Activated CD4-positive, alpha-beta T cell treated with anti-CD3 and anti-CD28 coated beads, Interleukin-10, Interleukin-2, amounts not matched to agents 100 ng/mL and 50 ng/mL, durations not matched to agents 16 hours and 8 hours (primary cell): ENCODE data around the gene ANKRD29.
"Not testable (repeated sequence)": the region's sequence is repeated elsewhere in the genome, so short reads cannot be mapped to it uniquely, and the experiment has no call there.

Experiments used
- DNase-seq: peaks from one replicate; pipeline ENCODE4 v3.0.0-alpha.2; 2020

ANKRD29 gene

DNA sequence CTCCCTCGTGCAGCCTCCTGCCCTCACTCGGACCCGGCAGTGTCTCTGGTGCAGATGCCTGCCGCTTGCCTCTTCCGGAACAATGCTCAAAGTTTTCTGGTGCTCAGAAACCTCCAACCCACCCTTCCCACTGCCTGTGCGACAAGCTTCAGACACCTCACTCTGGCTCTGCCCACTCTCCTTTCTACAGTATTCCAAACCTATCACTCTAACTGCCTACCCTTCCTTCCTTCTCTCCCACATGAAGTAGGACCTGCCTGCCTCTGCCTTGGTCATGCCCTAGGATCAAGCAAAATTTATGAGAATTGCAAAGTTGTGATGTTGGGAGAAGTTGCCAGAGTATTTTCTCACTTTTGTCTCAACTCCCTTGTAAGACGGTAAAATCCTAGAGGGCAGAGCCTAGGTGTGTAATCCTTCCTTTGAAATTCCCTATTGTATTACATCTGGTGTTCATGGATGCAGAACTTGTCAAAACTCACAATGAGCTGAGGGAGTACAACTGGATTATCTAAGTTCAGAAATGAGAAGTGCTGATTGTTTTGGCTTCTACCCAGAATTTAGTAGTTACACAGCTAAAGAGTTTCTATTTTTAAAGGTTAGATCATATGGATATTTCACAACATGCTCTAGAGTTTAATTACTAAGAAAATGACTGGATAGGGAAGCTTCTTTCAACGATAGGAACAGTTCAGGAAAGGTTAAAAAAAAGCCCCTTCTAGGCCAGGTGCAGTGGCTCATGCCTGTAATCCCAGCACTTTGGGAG, 83.6 kb downstream of the ANKRD29 start:
- no peak for DNase-seq

DNA sequence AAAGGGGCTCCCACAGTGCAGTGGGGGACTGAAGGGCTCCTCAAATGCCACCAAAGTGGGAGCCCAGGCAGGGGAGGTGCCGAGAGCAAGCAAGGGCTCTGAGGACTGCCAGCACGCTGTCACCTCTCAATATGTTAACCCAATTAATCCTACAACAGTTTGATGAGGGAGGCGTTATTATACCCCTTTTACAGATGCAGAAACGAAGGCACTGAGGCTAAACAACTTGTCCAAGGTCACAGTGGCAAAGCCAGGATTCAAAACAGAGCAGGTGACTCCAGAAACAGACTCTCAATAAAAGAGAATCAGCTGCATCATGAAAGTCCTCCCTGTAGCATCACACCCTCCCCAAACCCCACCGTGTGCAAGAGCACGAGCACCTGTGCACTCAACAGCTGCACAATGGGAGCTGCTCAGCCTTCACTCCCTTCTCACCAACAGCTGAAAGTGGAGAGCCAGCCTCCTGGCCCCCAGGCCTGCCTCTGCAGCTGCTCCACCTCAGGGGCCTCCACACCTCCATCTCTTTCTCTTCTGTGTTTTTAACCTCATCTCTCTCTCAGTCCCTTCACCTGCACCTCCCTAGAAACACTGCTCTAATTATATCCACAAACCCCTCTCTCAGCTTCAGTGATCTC, 84.5 kb downstream of the ANKRD29 start:
- no peak for DNase-seq

DNA sequence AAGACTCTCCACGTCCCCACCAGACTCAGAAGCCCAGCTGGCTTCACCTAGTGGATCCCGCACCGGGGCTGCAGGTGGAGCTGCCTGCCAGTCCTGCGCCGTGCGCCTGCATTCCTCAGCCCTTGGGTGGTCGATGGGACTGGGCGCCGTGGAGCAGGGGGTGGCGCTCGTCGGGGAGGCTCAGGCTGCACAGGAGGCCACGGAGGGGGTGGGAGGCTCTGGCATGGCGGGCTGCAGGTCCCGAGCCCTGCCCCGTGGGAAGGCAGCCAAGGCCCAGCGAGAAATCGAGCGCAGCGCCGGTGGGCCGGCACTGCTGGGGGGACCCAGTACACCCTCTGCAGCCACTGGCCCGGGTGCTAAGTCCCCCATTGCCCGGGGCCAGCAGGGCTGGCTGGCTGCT, 85.2 kb downstream of the ANKRD29 start:
- DNase-seq: not testable (repeated sequence)

DNA sequence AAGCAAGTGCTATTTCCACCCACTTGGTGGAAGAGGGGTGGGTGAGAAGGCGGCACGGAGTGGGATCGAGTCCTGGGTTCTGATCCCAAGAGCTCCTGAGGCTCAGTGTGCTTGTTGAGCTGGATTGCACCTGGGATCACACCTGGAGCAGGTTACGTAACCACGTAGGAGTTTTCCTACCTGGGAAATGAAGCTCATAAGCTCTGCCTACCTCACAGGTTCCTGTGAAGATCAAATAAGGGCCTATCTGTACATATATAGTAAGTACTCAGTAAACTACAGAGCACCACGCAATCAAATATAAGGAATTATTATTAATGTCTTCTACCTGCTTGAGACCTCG, 87.4 kb downstream of the ANKRD29 start:
- DNase-seq: no peak

DNA sequence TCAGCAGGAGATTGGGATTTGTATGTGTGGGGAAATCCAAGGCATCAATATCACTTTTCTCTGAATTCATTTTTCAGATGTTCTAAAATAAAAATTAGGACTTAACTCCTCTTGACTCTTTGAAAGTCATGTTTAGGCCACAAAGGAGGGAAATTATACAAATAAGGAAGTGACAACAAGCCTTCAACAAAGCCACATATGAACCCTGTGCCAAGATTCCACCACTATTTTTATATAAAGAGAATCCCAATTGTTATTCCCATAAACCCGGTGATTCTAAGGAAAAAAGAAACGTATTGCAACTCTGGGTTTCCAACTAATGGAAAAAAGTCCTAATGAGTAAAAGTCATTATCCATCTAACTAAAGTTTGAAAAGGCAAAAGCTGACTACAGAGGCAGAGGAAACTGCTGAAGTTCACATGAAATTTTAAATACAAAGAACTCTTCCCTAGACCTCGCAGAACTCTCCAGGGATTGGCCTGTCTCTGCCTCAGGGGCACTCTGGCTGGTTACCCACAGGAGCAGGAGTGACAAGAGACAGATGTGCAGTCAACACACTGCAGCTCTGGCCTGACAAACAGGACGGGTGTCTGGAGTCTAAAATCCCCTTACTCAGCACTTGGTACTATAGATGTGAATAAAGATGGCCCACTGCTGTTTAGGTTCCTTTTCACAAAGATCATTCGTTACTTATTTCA, 88.0 kb downstream of the ANKRD29 start:
- no peak for DNase-seq

DNA sequence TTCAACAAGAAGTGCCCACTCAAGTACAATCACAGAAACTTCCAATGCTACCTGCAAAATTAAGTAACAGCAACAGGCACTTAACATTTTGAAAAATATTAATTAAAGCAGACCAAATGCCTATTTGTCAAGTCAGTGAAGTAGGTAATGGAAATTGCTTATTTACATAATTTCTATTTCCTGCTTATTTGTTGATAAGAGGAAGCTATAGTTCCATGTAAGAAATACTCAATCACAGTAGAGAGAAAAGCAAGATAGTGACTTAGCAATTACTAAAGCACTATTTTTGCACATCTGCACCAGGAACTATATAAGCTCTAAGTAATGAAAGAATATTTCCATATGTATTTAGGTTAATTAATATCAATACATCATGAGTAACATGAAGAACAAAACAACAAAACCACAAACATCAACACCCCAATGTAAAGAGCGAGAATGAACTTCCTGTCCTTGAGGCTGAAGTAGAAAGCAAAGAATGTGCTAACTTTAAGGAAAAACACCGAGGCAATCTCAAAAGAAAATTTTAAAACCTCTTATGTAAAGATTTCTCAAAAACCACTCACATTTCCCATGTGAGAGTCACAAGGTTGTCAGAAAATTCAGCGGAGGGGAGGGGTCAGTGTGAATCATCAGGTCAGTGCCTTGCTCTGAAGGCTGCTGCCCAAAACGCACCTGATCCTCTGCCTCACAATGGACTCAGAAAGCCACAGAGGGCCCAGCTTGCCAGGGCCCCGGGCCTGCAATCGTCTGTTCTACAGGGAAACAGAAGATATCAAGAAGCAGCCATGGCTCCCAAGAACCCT, 88.9 kb downstream of the ANKRD29 start:
- peak; percentile 63 for DNase-seq

DNA sequence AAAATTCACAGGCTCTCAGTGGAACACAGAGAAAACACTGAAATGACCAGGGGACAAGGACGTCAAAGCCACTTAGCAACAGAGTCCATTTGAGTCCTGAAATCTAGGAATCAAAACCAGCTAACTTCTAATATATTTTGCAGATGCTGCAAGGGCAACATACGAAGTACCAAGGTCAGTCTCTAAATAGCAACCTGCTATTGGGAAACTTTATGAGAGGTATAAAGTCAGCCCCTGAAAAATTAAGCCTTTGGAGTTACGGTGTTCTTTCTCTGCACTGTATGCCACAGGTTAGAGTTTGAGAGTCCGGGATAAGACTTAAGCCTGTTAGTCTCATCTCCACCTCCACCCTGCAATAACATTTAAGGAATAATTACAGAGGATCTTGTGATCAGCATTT, 89.7 kb downstream of the ANKRD29 start:
- DNase-seq: no peak

DNA sequence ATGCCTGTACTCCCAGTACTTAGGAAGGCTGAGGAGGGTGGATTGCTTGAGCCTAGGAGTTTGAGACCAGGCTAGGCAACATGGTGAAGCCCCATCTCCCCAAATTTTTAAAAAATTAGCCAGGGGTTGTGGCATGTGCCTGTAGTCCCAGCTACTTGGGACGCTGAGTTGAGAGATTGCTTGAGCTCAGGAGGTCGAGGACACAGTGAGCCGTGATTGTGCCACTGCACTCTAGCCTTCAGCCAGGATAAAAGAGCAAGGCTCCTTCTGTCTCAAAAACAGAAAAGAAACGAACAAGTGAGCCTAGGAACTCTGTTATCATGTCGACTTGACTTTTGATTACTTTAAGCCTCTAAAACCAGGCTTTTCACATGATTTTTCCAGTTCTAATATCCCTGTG, 90.1 kb downstream of the ANKRD29 start:
- DNase-seq: no peak

DNA sequence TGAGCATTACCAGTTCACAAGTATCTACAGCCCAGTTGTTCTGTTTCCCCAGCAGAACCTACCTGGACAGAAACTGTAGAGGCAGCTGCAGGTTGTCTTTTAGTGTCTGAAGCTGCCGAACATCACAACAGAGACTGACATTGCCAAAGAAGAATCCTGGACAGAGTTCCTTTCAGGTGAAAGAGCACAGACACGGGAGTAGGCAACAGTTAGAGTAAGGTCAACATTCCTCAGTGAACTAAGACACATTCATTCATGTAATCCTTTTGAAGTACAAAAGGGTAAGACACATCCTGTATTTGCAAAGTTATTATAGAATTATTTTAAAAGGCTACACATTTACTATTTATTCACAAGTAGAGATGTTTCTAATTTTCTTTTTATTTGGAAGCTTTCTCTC, 90.7 kb downstream of the ANKRD29 start:
- DNase-seq: no peak

DNA sequence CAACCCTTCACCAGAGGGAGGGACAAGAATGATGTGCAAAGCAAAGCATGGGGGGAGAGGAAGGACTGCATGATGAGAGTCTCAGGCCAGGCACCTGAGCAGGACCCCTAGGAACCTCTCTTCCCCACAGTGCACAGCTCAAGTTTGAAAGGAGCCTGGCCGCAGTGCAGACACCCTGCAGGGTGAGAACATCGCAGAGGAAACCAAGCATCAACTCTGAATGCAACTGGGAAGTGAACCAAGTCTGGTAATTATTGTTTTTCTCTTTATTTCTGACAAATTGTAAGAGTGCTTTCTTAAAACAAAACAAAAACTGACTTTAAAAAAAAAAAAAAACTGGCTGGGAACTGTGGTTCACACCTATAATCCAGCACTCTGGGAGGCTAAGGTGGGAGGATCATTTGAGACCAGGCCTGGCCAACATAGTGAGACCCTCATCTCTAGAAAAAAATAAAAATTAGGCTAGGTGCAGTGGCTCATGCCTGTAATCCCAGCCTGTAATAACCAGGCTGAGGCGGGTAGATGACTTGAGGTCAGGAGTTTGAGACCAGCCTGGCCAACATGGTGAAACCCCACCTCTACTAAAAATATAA, 91.7 kb downstream of the ANKRD29 start:
- DNase-seq: no peak

DNA sequence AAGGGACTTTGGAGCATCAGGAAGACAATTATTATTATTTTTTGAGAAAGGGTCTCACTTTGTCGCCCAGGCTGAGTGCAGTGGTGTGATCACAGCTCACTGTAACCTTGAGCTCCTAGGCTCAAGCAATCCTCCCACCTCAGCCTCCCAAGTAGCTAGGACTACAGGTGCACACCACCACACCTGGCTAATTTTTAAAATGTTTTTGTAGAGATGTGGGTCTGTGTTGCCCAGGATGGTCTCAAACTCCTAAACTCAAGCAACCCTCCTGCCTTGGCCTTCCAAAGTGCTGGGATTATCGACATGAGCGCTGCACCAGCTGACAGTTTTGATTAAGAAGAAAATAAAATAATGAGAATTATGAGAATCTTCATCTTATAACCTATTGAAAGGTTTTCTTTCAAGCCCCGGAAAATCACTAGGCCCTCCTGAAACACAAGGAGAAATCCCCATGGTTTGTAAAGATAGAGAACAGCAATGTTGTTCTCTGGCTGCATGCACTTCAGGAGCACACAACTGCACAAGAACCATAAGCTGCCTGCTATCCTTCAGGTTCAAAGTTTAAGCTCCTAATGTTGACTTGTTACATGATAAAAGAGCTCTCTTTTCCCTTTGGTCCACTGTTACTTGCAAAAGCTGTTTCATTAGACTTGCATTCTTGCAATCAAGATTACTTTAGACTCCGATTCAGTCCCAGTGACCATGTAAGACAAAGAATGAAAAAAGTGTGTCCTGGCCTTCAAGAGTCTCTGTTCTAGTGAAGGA, 93.2 kb downstream of the ANKRD29 start:
- DNase-seq: no peak

DNA sequence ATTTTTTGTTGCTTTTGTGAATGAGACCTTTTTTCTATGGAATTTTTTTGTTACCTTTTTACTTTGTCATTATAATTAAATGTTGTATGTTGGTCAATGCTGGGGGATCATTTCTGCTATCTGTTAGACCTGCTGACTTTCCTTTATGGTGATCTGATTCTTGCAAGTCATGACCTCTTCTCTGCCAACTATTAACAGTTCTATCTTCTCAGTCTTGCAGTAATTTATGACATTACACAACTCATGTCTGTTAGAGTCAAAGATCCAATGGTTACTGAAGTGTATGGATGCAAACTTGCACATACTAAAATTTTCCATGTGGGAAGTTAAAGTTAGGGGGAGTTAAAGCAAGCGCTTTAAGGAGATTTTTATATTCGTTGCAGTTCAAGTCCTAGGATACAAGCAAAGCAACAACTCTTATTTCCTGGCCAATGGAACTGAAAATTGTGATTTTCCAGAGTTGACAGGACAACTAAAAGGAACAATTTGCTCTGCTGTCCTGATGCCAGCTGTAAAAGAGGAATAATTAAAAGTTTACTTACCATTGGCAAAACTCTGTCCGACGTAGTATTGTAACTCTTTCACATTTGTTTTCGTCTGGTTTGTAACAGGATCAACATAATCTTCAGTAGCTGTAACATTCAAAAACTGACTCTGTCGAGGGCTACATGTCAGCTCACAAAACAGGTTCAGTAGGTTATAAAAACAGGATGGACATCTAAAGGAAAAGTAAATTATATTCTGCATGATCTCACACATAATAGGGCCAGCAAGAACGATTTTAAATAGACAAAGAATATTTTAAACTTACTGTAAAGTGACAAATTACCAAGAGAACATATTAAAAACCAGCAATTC, 94.2 kb downstream of the ANKRD29 start:
- no peak for DNase-seq

DNA sequence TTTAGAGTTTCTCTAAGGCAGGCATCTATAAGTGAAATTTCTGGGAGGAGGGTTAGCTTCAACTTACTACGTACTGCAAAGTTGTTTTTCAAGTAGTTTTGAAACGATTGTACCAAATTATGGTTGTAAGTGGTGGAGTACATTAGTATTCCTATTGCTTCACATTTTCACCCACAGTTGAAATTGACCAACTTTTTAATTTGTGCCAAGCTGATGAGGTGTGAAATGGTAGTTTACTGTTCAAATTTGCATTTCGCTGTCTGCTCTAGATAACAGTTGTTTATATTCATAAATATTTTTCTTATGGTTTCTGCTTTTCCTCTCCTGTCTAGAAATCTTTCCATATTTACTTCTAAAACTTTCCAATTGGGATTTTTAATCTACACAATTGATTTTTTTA, 95.0 kb downstream of the ANKRD29 start:
- DNase-seq: no peak

DNA sequence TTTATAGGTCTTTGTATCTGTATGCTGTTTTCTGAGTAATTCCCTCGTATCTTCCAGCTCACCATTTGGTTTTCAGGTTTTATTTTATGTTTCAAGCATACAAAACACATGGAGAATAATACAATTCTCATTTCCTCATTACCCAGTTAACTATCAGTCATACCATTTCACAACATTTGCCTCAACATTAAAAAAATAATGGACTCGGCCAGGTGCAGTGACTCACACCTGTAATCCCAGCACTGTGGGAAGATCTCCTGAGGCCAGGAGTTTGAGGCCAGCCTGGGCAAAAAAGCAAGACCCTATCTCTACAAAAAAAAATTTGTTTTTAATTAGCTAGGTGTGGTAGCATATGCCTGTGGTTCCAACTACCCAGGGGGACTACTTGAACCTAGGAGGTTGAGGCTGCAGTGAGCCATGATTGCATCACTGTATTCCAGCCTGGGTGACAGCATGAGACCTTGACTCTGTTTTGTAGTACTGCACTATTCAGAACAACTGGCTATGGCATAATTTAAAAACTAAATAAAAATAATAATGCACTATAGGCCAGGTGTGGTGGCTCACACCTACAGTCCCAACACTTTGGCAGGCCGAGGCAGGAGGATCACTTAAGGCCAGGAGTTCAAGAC, 96.7 kb downstream of the ANKRD29 start:
- DNase-seq: no peak

DNA sequence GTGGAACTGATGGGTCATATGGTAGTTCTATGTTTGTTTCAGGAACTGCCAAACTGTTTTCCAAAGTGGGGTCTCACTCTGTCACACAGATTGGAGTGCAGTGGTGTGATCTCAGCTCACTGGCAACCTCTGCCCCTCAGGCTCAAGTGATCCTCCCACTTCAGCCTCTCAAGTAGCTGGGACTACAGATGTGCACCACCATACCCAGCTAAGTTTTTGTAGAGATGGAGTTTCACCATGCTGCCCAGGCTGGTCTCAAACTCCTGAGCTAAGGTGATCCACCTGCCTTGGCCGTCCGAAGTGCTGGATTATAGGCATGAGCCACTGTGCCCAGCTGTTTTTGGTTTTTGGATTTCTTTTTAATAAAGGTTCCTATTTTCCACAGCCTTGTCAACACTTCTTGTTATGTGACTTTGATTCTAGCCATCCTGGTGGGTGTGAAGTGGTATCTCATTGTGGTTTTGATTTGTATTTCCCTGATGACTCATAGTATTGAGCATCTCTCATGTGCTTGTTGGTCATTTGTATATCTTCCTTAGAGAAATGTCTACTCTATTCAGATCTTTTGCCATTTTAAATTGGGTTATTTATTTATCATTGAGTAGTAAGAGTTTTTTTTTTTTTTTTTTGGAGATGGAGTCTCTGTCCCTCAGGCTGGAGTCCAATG, 99.2 kb downstream of the ANKRD29 start:
- DNase-seq: peak; percentile 53

DNA sequence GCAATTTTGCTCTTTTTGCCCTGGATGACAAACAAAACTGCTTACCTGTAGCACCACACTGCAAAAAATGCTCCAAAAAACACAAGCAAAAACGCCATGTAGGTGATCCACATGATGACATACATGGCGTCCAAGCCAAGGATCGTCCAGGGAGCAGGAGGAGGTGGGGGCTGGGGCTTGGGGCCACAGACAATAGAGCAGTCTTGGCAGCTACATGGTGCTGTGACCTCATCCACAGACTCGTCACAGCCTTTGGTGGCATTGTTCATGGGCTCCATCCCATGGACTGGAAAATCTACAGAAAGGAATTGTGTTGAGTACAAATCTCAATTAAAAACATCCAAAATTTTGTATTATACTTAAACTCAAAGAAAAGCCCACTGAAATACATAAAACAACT, 102.5 kb downstream of the ANKRD29 start:
- DNase-seq: no peak

DNA sequence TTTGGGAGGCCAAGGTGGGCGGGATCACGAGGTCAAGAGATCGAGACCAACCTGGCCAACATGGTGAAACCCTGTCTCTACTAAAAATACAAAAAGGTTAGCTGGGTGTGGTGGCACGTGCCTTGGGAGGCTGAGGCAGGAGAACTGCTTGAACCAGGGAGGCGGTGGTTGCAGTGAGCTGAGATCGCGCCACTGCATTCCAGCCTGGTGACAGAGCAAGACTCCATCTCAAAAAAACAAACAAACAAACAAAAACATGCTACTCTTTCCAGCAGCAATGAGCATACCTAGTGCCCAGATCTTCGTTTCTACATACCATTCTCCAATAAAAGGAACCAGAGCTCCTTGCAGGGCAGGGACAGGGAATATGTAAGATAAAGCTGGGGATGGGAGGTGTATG, 105.2 kb downstream of the ANKRD29 start:
- not testable (repeated sequence) for DNase-seq

DNA sequence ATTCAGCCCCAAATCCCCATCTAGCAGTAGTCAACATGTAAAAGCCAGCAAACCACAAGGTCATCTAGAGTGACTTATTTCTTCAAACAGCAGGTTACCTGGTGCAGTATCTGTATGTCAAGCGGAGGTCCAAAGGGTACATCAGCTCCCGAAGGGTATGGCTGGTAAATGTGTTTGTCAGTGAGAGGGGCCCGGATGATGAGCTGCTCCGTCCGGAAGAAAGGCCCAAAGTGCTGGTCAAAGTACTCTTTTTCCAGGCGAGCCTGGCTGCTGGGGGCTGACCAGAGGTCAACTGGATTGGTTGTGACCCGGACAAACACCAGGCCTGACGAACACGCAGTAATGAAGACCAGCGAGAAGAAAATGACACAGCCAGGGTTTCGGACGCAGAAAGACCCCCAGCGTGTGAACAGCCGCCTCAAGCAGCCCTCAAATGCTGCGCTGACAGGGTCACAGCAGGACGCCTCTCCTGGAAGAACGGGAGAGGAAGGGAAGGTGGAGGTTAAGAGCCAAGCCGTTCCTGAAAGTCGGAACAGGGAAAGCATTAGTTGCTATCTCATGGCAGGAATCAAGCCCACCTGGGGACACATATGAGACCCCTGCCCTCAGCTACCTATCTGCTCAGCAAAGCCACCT, 106.4 kb downstream of the ANKRD29 start:
- DNase-seq: no peak

DNA sequence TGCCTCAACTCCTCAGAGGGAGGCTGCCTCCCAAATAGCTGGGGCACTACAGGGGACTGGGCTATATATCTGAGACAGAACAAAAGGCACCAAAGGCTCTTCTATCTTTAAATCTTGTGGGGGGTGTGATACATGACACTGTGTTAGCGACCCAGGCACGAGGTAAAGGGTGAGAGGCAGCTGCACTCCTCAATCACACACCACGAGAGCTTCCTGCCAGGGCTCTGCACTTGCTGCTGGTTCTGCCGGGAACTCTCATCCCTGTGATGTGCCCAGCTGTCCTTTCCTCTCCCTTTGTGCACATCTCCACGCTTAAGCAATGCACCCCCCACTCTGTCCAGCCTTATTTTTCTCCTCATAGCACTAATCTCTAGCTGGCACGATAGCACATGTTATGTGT, 108.8 kb downstream of the ANKRD29 start:
- DNase-seq: no peak

DNA sequence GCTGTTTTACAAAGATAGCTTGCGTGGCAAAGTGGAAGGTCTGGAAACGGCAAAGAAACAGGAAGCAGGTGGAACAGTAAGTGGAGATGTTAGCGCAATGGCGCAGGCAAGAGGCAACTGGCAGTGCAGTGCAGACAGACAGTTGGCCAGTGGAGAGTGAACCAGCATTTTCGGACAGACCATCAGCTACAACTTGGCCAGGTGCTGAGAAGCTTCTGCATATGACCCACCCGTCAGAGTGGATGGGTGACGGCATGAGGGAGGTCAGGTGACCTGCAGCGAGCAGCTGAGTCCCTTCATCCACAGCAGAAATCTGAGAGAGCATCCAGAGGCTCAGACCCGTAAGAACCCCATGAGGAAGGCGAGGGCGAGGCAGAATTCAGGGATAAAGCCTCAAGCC, 110.2 kb downstream of the ANKRD29 start:
- no peak for DNase-seq
